ENCODE results near the gene DAPK3.
A peak's percentile ranks its signal among the peaks of the same experiment; 100 is the strongest.
"Not testable (repeated sequence)": the region's sequence is repeated elsewhere in the genome, so short reads cannot be mapped to it uniquely, and the experiment has no call there.

The DAPK3 gene

GRCh38 chr19:4005436-4005835 is 34.5 kb upstream of the DAPK3 start:
- DNase-seq (ENCODE audit: low read depth, low spot score), result not testable (repeated sequence)

GRCh38 chr19:4000798-4001197 is 29.9 kb upstream of the DAPK3 start:
- DNase-seq (ENCODE audit: low read depth, low spot score), result not testable (repeated sequence)

DNA sequence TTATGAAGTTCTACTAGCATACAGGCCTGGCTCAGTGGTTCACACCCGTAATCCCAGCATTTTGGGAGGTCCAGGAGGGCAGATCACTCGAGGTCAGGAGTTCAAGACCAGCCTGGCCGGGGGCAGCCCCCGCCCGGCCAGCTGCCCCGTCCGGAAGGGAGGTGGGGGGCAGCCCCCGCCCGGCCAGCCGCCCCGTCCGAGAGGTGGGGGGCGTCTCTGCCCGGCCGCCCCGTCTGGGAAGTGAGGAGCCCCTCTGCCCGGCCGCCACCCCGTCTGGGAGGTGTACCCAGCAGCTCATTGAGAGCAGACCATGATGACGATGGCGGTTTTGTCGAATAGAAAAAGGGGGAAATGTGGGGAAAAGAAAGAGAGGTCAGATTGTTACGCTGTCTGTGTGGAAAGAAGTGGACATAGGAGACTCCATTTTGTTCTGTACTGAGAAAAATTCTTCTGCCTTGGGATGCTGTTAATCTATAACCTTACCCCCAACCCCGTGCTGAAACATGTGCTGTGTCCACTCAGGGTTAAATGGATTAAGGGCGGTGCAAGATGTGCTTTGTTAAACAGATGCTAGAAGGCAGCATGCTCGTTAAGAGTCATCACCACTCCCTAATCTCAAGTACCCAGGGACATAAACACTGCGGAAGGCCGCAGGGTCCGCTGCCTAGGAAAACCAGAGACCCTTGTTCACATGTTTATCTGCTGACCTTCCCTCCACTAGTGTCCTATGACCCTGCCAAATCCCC is 27.9 kb upstream of the DAPK3 start:
- not testable (repeated sequence) for DNase-seq (ENCODE audit: low read depth, low spot score)

DNA sequence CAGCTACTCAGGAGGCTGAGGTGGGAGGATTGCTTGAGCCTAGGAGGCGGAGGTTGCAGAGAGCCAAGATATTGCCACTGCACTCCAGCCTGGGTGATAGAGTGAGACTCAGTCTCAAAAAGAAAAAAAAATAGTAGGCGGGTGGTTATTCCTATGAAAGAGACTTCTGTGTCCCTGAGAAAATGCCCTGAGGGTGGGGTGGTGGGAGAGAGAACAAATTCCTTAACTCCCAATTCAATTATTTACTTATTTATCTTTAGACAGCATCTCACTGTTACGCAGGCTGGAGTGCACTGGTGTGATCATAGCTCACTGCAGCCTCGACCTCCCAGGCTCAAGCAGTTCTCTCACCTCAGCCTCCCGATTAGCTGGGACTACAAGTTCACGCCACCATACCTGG is 24.7 kb upstream of the DAPK3 start:
- no peak for DNase-seq (ENCODE audit: low read depth, low spot score)

- DNase-seq (ENCODE audit: low read depth, low spot score), result no peak
These were observed 19.9 kb upstream of the DAPK3 start for GRCh38 chr19:3990815-3991117.

GRCh38 chr19:3987619-3988371 is 16.9 kb upstream of the DAPK3 start:
- DNase-seq (ENCODE audit: low read depth, low spot score), result peak; percentile 74

GRCh38 chr19:3986260-3987041 is 15.6 kb upstream of the DAPK3 start:
- no peak for DNase-seq (ENCODE audit: low read depth, low spot score)

DNA sequence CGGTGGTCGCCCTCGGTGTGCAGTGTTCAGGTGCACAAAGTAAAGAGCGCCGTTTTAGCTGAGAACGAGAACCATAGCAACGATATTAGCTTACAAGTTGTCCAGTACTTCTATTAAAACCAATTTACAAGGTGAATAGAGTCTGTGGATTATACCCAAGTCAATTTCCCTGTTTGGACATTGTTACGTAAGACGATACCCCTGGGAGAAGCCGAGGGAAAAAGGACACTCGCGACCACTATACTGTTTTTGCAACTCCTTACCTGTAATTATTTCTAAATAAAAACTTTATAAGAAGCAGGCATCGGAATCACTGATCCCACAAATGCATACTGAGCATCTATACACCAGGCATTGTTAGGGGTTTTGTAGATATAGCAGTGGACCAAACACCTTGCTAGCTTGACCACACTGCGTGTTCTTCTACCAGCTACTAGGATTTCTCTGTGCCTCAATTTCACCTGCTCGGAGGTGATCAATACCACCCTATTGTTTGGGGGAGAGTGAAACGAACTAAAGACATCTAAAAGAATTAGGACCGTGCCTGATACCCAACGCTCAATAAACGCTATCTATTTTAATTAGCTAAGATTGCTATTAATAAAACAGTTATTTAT is 14.9 kb upstream of the DAPK3 start:
- no peak for DNase-seq (ENCODE audit: low read depth, low spot score)

DNA sequence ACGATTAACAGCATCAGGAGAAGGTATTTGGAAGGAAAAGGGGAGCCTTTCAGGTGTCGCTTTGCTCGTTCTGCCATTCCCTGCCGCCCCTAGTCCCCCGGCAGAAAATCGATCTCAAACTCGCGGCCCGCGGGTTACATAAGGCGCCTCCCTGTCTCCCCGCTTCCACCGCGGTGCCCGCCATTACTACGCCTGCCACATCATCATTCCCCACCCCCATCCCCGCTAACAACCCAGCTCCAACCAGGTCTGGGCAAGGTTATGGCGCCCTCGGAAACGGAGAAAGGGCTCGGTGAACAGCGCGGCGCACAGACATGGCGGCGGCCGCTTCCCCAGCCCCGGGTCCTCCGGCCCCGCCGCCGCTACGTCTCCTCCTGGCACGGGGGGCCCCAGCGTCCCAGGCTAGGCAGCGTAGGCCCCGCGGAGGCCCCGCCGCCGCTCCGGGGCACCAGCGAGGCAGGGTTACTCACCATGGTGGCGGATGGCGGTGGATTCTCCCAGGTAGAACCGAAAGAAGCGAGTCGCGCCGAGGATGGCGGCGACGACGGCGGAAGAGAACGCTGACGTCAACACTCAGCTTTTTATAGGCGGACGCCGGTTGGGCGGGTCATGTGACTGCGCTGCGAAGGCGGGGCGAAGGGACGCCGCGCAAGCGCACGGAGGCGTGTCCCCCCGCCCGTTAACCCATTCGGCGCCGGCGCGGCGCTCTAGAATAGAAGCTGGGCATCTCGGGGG is 14.2 kb upstream of the DAPK3 start, which contains the start of gene EEF2:
Gene EEF2 (minus strand): TSS at position 556 of the 735 bp plus-strand sequence. CDS start 83 bp downstream, at position 473.
- DNase-seq (ENCODE audit: low read depth, low spot score), result peak; percentile 77

DNA sequence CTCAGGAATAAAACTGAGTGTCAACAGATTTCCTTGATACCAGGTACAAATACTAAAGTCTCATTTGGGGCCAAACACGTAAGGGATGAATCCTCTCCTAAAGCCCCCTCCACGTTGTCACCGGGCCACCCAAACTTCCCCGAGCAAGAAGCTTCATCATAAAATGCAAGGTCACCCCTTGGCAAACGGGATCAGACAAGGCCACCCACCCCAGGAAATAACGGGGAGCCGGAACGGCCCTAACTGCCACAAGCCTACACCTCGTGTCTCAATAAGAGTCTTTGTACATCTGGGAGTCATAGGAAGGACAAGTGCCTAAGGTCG is 13.6 kb upstream of the DAPK3 start:
- DNase-seq (ENCODE audit: low read depth, low spot score), result no peak

DNA sequence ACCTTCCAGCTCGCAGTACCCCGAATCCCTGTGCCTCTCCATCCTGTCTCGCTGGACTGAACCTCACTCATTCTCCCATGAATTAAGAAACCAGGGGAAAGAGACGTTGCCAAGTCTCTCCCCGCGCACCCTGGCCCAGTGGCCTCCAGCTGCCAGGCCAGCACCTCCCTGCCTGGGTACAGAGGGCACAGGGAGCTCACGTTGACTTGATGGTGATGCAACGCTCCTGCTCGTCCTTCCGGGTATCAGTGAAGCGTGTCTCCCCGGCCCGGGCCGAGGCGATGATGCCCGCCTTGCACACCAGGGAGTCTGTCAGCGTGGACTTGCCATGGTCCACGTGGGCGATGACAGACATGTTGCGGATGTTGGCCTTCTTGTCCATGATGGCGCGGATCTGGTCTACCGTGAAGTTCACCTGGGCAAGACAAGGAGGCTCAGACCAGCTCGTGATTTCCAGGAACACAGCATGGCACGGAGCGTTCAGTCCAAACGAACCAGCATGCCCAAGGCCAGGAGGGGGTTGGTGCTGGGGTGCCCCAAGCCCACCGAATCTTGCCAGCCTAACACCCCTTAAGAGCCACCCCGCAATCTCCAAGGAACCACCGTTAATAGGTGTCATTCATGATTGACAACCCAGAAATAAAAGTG is 13.2 kb upstream of the DAPK3 start:
- DNase-seq (ENCODE audit: low read depth, low spot score), result no peak

GRCh38 chr19:3983542-3983914 is 12.6 kb upstream of the DAPK3 start:
- no peak for DNase-seq (ENCODE audit: low read depth, low spot score)

DNA sequence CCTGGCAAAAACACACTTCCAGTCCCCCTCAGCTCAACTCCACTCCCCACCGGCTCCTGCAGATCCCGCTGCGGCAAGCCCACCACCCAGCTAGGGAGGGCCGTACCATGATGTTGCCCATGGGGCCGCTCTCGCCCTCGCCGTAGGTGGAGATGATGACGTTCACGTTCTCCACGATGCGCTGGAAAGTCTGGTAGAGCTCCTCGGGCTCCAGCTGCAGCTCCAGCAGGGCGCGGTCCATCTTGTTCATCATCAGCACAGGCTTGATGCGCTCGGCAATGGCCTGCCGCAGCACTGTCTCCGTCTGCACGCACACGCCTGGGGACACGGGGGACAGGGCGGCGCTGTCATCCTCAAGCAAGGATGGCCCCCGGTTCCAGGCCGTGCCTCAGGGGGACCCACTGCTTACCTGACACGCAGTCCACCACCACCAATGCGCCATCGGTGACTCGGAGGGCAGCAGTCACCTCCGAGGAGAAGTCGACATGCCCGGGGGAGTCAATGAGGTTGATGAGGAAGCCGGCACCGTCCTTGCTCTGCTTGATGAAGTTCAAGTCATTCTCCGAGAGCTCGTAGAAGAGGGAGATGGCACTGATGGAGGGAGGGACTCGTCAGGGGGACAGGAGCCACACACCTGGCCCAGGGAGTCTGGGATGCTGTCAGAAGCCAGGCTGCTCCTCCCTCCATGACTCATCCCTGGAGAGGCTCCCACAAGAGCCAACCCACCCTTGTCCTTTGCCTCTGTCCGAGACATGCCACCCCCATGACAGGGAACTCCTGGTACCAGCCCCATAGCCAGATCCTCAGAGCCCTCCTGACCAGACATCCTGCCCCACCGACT is 12.0 kb upstream of the DAPK3 start:
- DNase-seq (ENCODE audit: low read depth, low spot score), result no peak

DNA sequence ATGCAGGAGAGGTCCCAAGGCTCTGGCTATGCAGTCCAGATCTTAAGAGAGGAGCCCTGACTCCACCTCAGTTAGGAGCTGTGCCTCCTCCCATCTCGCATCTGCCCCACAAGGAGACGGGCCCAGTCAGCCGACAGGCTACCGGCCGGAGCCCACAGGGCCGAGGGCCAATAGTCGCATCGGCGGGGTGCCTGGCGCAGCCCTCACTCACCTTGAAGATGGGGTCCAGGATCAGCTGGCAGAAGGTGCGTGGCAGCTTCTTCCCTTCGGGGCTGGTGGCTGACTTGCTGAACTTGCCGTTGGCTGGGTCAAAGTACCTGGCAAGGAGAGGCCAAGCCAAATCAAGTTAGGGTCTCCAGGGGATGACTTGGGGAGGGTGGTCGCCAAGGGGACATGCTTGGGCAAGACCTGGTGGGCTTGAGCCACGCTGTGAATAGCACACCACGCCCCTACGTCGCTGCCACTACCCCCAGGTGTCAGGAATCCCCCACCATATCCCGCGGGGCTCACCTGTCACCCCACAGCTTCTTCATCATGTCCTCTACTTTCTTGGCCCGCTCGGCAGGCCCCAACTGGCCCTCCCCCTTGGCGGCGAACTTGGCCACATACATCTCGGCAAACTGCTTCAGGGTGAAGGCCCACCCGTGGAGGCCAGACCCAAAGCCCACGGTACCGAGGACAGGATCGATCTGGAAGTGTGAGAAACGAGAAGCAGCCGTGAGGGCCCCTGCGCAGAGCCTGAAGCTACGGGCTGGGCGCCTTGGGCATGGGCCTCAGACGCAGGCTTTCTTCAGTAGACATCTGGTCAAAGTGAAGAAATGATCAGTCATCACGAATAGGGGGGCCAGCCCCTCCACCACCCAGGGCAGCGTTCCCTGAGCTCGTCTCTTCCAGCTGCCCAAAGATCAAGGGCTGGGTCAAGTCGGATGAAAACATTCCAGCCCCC is 11.1 kb upstream of the DAPK3 start:
- DNase-seq (ENCODE audit: low read depth, low spot score), result no peak

- no peak for DNase-seq (ENCODE audit: low read depth, low spot score)
These were observed 10.5 kb upstream of the DAPK3 start for GRCh38 chr19:3981373-3981735.

- DNase-seq (ENCODE audit: low read depth, low spot score), result no peak
These were observed 9.7 kb upstream of the DAPK3 start for GRCh38 chr19:3980353-3981251.

- no peak for DNase-seq (ENCODE audit: low read depth, low spot score)
These were observed 8.9 kb upstream of the DAPK3 start for GRCh38 chr19:3979674-3980352.
